Uterus (tissue), 2 donors: ENCODE data around the gene TRAF6.

Experiments used
- CTCF ChIP-seq, 4 experiments: fragments of 200-600 bp in 2 of 4; fragments of 450-650 bp in 2 of 4; sonication (generic) in 2 of 4; IDR thresholded peaks; one replicate each; pipeline ENCODE4 v1.5.1; 2016 to 2019; ENCODE audit warnings: antibody characterized with exemption in 4 of 4, mild to moderate bottlenecking in 2 of 4, moderate library complexity in 1 of 4
- POLR2A ChIP-seq, 2 donors: fragments of 450-650 bp; IDR thresholded peaks; one replicate each; pipeline ENCODE4 v1.6.1; 2016; ENCODE audit warnings: antibody characterized with exemption in 2 of 2, mild to moderate bottlenecking in 1 of 2, moderate library complexity in 1 of 2

- TF ChIP-seq CTCF (IDR thresholded peaks at IDR 0.05): no peak
- TF ChIP-seq POLR2A (IDR thresholded peaks at IDR 0.05): no peak
Observed at GRCh38 chr11:36498721-36499120, 11.4 kb downstream of the TRAF6 start.
